Keratinocyte (primary cell): Measurements from ENCODE around the gene IFNL1. TPM values are rescaled to one million over a fixed set of nuclear protein-coding genes. Genes with fewer than 3 reads are reported as not detected.

ENCODE experiments used
- DNase-seq: peaks from one replicate; pipeline ENCODE4 v3.0.0-alpha.2; 2011; ENCODE audit warnings: low read depth, missing footprints, low spot score
- FAIRE-seq: peaks from 2 replicates; lab custom pipeline; 2011; peaks lifted over from hg19 to GRCh38; lab: Jason Lieb, UNC
- H2AFZ ChIP-seq: 2 replicates; pipeline ENCODE4 v1.6.0; 2012; ENCODE audit warnings: low read length, control low read depth, inconsistent platforms; ENCODE audit not compliant: control insufficient read depth
- H3K27ac ChIP-seq: 2 replicates; pipeline ENCODE4 v1.5.1; 2011; ENCODE audit warnings: low read length; ENCODE audit not compliant: control insufficient read depth, insufficient read depth
- H3K27me3 ChIP-seq: 3 replicates; pipeline ENCODE4 v1.6.0; 2011; ENCODE audit warnings: low read length; ENCODE audit not compliant: control insufficient read depth, insufficient read depth; ENCODE audit errors: extremely low read depth
- H3K36me3 ChIP-seq, 2 experiments: 2 replicates in 1 of 2; 3 replicates in 1 of 2; pipeline ENCODE4 v1.5.1; 2011; ENCODE audit warnings: low read length in 2 of 2, mild to moderate bottlenecking in 1 of 2; ENCODE audit not compliant: control insufficient read depth in 2 of 2, insufficient read depth in 2 of 2; ENCODE audit errors: extremely low read depth in 1 of 2
- H3K4me1 ChIP-seq: 3 replicates; pipeline ENCODE4 v1.5.1; 2011; ENCODE audit warnings: low read length; ENCODE audit not compliant: control insufficient read depth, insufficient read depth; ENCODE audit errors: extremely low read depth
- H3K4me2 ChIP-seq: 3 replicates; pipeline ENCODE4 v1.6.0; 2011; ENCODE audit warnings: low read depth, low read length; ENCODE audit not compliant: control insufficient read depth, insufficient read depth; ENCODE audit errors: extremely low read depth
- H3K4me3 ChIP-seq, 3 experiments: fragments of 200-600 bp in 1 of 3; sonication (generic) in 1 of 3; 2 replicates in 2 of 3; 3 replicates in 1 of 3; pipeline ENCODE4 v1.5.1; 2011 to 2016; ENCODE audit warnings: low read length in 3 of 3, mild to moderate bottlenecking in 3 of 3, control low read depth in 2 of 3, inconsistent platforms in 1 of 3, low read depth in 1 of 3, mixed read lengths in 1 of 3, mixed run types in 1 of 3, moderate library complexity in 1 of 3; ENCODE audit not compliant: control insufficient read depth in 2 of 3, insufficient read depth in 2 of 3; ENCODE audit errors: extremely low read depth in 1 of 3
- H3K79me2 ChIP-seq: 2 replicates; pipeline ENCODE4 v1.6.0; 2012; ENCODE audit warnings: low read length; ENCODE audit not compliant: control insufficient read depth, insufficient read depth
- H3K9ac ChIP-seq: 3 replicates; pipeline ENCODE4 v1.6.0; 2011; ENCODE audit warnings: low read length; ENCODE audit not compliant: control insufficient read depth, insufficient read depth; ENCODE audit errors: extremely low read depth
- H3K9me1 ChIP-seq: 3 replicates; pipeline ENCODE4 v1.6.0; 2011; ENCODE audit warnings: low read length; ENCODE audit not compliant: control insufficient read depth, insufficient read depth; ENCODE audit errors: extremely low read depth
- H3K9me3 ChIP-seq: 2 replicates; pipeline ENCODE4 v1.5.1; 2012; ENCODE audit warnings: low read depth, low read length; ENCODE audit not compliant: control insufficient read depth
- H4K20me1 ChIP-seq: 3 replicates; pipeline ENCODE4 v1.6.0; 2011; ENCODE audit warnings: low read length; ENCODE audit not compliant: control insufficient read depth, insufficient read depth; ENCODE audit errors: extremely low read depth
- CTCF ChIP-seq, 3 experiments: IDR thresholded peaks in 1 of 3; conservative IDR thresholded peaks in 1 of 3; optimal IDR thresholded peaks in 1 of 3; 2 replicates in 2 of 3; 3 replicates in 1 of 3; pipeline versions ENCODE3 to v1.5.1; 2011; ENCODE audit warnings: low read length in 3 of 3, mild to moderate bottlenecking in 3 of 3, moderate library complexity in 2 of 3, control low read depth in 1 of 3, inconsistent platforms in 1 of 3; ENCODE audit not compliant: insufficient read depth in 2 of 3; ENCODE audit errors: extremely low read depth in 1 of 3
- EZH2 ChIP-seq: IDR thresholded peaks from one replicate; pipeline ENCODE4 v1.6.1; 2012; ENCODE audit warnings: inconsistent platforms, mild to moderate bottlenecking, low read length, moderate library complexity
- dilution Hi-C: fragments of 300-500 bp; cut with MboI; formaldehyde crosslinking; loops from one replicate; pipeline ENCODE4 v1.7.0; 2020; ENCODE audit warnings: low sequenced_read_pairs; ENCODE audit not compliant: extremely low pct_ligation_motif_present
- polyA plus RNA-seq, 5 experiments: library from polyadenylated mRNA; depleted of rRNA in 3 of 5; stranded (reverse) in 3 of 5; stranded (forward) in 1 of 5; unstranded in 1 of 5; fragments of >200 nt; gene quantifications; 1 replicate in 1 of 5; 2 replicates in 3 of 5; 3 replicates in 1 of 5; pipeline versions ENCODE4 v1.2.1 to v1.2.3, GENCODE V29; 2011 to 2012; ENCODE audit warnings: missing spikeins in 2 of 5, low read depth in 1 of 5, low replicate concordance in 1 of 5

Gene IFNL1
- polyA plus RNA-seq, 1 donor (not counting 4 experiments of a cell fraction or from before 2014, with no cell fraction given), result not detected

GRCh38 chr19:39342647-39343305 is 46.6 kb downstream of the IFNL1 start:
- DNase-seq (no peak), FAIRE-seq (no peak)
- no peak overlapping the region for H2AFZ ChIP-seq
- peak overlapping the region; percentile 80 to 91 (median 85) for H3K4me3 ChIP-seq
- peak overlapping the region; percentile 91 for H3K4me2 ChIP-seq
- peaks cover 42% of the 10 kb centered on the region for H3K79me2 ChIP-seq
- peak overlapping the region; percentile 69 for H3K27ac ChIP-seq
- H3K9me1 ChIP-seq, result peaks cover 2% of the 10 kb centered on the region
- H3K9me3 ChIP-seq, result no peaks in the 10 kb centered on the region
- no peaks in the 10 kb centered on the region for H3K27me3 ChIP-seq
- no peak for TF ChIP-seq EZH2
- no peak for TF ChIP-seq CTCF (optimal IDR thresholded peaks at IDR 0.05 in 1 of 3, IDR thresholded peaks at IDR 0.05 in 1 of 3, conservative IDR thresholded peaks at IDR 0.05 in 1 of 3; ENCODE audit: extremely low read depth in 1 of 3, insufficient read depth in 2 of 3, low read length in 3 of 3)
- dilution Hi-C loops, result no loop called here
- H3K9ac ChIP-seq, result peak overlapping the region; percentile 88
- peaks cover 3 to 5% of the 10 kb centered on the region in 2 experiments for H3K36me3 ChIP-seq
- peaks cover 12% of the 10 kb centered on the region for H3K4me1 ChIP-seq
- no peaks in the 10 kb centered on the region for H4K20me1 ChIP-seq

- Histone ChIP-seq H4K20me1 (no peaks in the 10 kb centered on the region), H3K27ac (no peak overlapping the region), H3K9me3 (no peaks in the 10 kb centered on the region), H3K4me3 (no peak overlapping the region), H3K27me3 (no peaks in the 10 kb centered on the region), H3K4me2 (no peak overlapping the region), H2AFZ (no peak overlapping the region), H3K36me3 (peaks cover 13 to 16% of the 10 kb centered on the region in 2 experiments), H3K79me2 (peaks cover 50% of the 10 kb centered on the region), H3K4me1 (peaks cover 8% of the 10 kb centered on the region), H3K9ac (no peak overlapping the region), H3K9me1 (peaks cover 2% of the 10 kb centered on the region)
- DNase-seq, result no peak
- no peak for TF ChIP-seq EZH2
- peak in 1 of 3 experiments; percentile 10 for TF ChIP-seq CTCF (optimal IDR thresholded peaks at IDR 0.05 in 1 of 3, IDR thresholded peaks at IDR 0.05 in 1 of 3, conservative IDR thresholded peaks at IDR 0.05 in 1 of 3; ENCODE audit: extremely low read depth in 1 of 3, insufficient read depth in 2 of 3, low read length in 3 of 3)
- dilution Hi-C loops, result no loop called here
- no peak for FAIRE-seq
Measured at GRCh38 chr19:39345956-39346355, 49.7 kb downstream of the IFNL1 start.
